WTC11 (cell line): ENCODE results near the gene GAPDHS.

Experiments
- FOXK1 ChIP-seq: sonication (generic); formaldehyde crosslinking; IDR thresholded peaks from 2 replicates; pipeline ENCODE4 v1.8.0; 2022; ENCODE audit warnings: mild to moderate bottlenecking, moderate library complexity, missing genetic modification reagents
- ZNF423 ChIP-seq: fragments of 250-450 bp; sonication (Bioruptor Pico); IDR thresholded peaks from 2 replicates; pipeline ENCODE4 v2.1.2; 2022; ENCODE audit warnings: mild to moderate bottlenecking, moderate library complexity
- TF ChIP-seq, protein P1 (sequence below): fragments of 200-600 bp; IDR thresholded peaks from 2 replicates; pipeline ENCODE4 v1.8.0; 2022; ENCODE audit warnings: antibody characterized with exemption
- TF ChIP-seq, protein P2 (sequence below): sonication (generic); formaldehyde crosslinking; IDR thresholded peaks from 2 replicates; pipeline ENCODE4 v1.8.0; 2023; ENCODE audit warnings: mild to moderate bottlenecking, missing genetic modification reagents
- TF ChIP-seq, protein P3 (sequence below): sonication (generic); formaldehyde crosslinking; IDR thresholded peaks from 2 replicates; pipeline ENCODE4 v1.8.1; 2022; ENCODE audit warnings: low read depth, mild to moderate bottlenecking, moderate library complexity, missing genetic modification reagents, borderline replicate concordance
- TF ChIP-seq, protein P4 (sequence below): sonication (generic); formaldehyde crosslinking; IDR thresholded peaks from 2 replicates; pipeline ENCODE4 v1.8.1; 2022; ENCODE audit warnings: missing genetic modification reagents, borderline replicate concordance
- TF ChIP-seq, protein P5 (sequence below): sonication (generic); formaldehyde crosslinking; IDR thresholded peaks from 2 replicates; pipeline ENCODE4 v1.8.1; 2022; ENCODE audit warnings: mild to moderate bottlenecking, moderate library complexity, missing genetic modification reagents

DNA sequence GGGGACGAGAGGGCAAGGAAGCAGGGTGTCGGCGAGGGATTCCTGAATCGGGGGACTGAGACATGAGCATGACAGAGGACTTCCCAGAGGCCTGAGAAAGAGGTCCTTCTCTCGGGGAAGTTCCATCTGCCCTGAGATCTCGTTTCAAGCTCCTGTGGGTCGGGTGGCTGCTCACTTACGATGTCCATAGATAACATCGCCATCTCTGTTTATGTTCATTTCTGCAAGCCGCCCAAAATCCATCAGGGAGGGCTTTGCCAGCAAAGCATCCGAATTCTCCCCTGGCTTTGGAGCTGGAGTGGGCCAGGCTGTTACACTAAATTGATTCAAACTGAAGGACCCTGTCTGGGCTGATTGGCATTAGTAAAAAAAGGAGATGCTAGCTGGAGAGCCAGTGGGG is 25.7 kb upstream of the GAPDHS start:
- TF ChIP-seq, protein P1, sequence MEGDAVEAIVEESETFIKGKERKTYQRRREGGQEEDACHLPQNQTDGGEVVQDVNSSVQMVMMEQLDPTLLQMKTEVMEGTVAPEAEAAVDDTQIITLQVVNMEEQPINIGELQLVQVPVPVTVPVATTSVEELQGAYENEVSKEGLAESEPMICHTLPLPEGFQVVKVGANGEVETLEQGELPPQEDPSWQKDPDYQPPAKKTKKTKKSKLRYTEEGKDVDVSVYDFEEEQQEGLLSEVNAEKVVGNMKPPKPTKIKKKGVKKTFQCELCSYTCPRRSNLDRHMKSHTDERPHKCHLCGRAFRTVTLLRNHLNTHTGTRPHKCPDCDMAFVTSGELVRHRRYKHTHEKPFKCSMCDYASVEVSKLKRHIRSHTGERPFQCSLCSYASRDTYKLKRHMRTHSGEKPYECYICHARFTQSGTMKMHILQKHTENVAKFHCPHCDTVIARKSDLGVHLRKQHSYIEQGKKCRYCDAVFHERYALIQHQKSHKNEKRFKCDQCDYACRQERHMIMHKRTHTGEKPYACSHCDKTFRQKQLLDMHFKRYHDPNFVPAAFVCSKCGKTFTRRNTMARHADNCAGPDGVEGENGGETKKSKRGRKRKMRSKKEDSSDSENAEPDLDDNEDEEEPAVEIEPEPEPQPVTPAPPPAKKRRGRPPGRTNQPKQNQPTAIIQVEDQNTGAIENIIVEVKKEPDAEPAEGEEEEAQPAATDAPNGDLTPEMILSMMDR = no peak
- TF ChIP-seq ZNF423 (no peak), FOXK1 (no peak)
- TF ChIP-seq, protein P2, sequence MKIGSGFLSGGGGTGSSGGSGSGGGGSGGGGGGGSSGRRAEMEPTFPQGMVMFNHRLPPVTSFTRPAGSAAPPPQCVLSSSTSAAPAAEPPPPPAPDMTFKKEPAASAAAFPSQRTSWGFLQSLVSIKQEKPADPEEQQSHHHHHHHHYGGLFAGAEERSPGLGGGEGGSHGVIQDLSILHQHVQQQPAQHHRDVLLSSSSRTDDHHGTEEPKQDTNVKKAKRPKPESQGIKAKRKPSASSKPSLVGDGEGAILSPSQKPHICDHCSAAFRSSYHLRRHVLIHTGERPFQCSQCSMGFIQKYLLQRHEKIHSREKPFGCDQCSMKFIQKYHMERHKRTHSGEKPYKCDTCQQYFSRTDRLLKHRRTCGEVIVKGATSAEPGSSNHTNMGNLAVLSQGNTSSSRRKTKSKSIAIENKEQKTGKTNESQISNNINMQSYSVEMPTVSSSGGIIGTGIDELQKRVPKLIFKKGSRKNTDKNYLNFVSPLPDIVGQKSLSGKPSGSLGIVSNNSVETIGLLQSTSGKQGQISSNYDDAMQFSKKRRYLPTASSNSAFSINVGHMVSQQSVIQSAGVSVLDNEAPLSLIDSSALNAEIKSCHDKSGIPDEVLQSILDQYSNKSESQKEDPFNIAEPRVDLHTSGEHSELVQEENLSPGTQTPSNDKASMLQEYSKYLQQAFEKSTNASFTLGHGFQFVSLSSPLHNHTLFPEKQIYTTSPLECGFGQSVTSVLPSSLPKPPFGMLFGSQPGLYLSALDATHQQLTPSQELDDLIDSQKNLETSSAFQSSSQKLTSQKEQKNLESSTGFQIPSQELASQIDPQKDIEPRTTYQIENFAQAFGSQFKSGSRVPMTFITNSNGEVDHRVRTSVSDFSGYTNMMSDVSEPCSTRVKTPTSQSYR (CRISPR knock-in tag) = no peak
- TF ChIP-seq, protein P3, sequence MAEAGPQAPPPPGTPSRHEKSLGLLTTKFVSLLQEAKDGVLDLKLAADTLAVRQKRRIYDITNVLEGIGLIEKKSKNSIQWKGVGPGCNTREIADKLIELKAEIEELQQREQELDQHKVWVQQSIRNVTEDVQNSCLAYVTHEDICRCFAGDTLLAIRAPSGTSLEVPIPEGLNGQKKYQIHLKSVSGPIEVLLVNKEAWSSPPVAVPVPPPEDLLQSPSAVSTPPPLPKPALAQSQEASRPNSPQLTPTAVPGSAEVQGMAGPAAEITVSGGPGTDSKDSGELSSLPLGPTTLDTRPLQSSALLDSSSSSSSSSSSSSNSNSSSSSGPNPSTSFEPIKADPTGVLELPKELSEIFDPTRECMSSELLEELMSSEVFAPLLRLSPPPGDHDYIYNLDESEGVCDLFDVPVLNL (CRISPR knock-in tag) = no peak
- TF ChIP-seq, protein P4, sequence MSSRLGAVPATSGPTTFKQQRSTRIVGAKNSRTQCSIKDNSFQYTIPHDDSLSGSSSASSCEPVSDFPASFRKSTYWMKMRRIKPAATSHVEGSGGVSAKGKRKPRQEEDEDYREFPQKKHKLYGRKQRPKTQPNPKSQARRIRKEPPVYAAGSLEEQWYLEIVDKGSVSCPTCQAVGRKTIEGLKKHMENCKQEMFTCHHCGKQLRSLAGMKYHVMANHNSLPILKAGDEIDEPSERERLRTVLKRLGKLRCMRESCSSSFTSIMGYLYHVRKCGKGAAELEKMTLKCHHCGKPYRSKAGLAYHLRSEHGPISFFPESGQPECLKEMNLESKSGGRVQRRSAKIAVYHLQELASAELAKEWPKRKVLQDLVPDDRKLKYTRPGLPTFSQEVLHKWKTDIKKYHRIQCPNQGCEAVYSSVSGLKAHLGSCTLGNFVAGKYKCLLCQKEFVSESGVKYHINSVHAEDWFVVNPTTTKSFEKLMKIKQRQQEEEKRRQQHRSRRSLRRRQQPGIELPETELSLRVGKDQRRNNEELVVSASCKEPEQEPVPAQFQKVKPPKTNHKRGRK (CRISPR knock-in tag) = no peak
- TF ChIP-seq, protein P5, sequence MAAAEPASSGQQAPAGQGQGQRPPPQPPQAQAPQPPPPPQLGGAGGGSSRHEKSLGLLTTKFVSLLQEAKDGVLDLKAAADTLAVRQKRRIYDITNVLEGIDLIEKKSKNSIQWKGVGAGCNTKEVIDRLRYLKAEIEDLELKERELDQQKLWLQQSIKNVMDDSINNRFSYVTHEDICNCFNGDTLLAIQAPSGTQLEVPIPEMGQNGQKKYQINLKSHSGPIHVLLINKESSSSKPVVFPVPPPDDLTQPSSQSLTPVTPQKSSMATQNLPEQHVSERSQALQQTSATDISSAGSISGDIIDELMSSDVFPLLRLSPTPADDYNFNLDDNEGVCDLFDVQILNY (CRISPR knock-in tag) = no peak
